Right lobe of liver (tissue), 6 donors: ENCODE measurements around the gene ITLN1. TPM values are rescaled to one million over a fixed set of nuclear protein-coding genes. Genes with fewer than 3 reads are reported as not detected.

Experiments used
- ATAC-seq, 4 donors: fragments of 200-7000 bp; cut with Tn5 transposase; one replicate each; pipeline ENCODE4 v1.9.1; 2020; ENCODE audit warnings: mild to moderate bottlenecking in 4 of 4, moderate library complexity in 4 of 4
- DNase-seq, 3 donors: peaks; one replicate each; pipeline ENCODE4 v3.0.0-alpha.2; 2020
- H3K27ac ChIP-seq, 3 donors: fragments of 200-600 bp; one replicate each; pipeline ENCODE4 v1.8.0; 2022
- H3K27me3 ChIP-seq, 2 donors: fragments of 200-600 bp; one replicate each; pipeline ENCODE4 v1.8.0; 2022
- H3K36me3 ChIP-seq, 4 donors: fragments of 200-600 bp; sonication (generic) in 1 of 4; one replicate each; pipeline versions ENCODE4 v1.5.1 to v1.8.0; 2017 to 2022; ENCODE audit warnings: control low read depth in 1 of 4
- H3K4me1 ChIP-seq, 4 donors: fragments of 200-600 bp; sonication (generic) in 1 of 4; one replicate each; pipeline versions ENCODE4 v1.5.1 to v1.8.0; 2017 to 2022; ENCODE audit warnings: control low read depth in 1 of 4
- H3K4me3 ChIP-seq, 3 donors: fragments of 200-600 bp; one replicate each; pipeline ENCODE4 v1.8.0; 2022
- H3K9me3 ChIP-seq, 4 donors: fragments of 200-600 bp; sonication (generic) in 1 of 4; one replicate each; pipeline versions ENCODE4 v1.5.1 to v1.8.0; 2017 to 2022; ENCODE audit warnings: control low read depth in 1 of 4
- CTCF ChIP-seq, 4 donors: fragments of 200-600 bp in 3 of 4; fragments of 450-650 bp in 1 of 4; IDR thresholded peaks; one replicate each; pipeline versions ENCODE4 v1.5.1 to v1.8.0; 2016 to 2022; ENCODE audit warnings: antibody characterized with exemption in 4 of 4, mild to moderate bottlenecking in 2 of 4
- POLR2A ChIP-seq: fragments of 450-650 bp; IDR thresholded peaks from one replicate; pipeline ENCODE4 v1.6.1; 2017; ENCODE audit warnings: antibody characterized with exemption, mild to moderate bottlenecking
- WGBS: methylation state at CpG from one replicate; pipeline ENCODE4 v1.1.6; 2018; ENCODE audit warnings: low coverage, low lambda C conversion rate; ENCODE audit not compliant: insufficient coverage; ENCODE audit errors: missing lambda C conversion rate; 5-methylcytosine and 5-hydroxymethylcytosine counted together
- intact Hi-C, 2 donors: fragments of 100-400 bp; cut with DNase I; formaldehyde crosslinking; loops; one replicate each; pipeline versions ENCODE4 v1.11.2 to v1.14.1; 2022
- total RNA-seq, 6 experiments: library from RNA; depleted of rRNA in 2 of 6; stranded (reverse); fragments of >200 nt in 2 of 6; fragmentation: NEBNext Ultra II Directional in 3 of 6; extraction: Animal tissue kit (Norgen Biotek cat#: 25700) in 3 of 6; gene quantifications; one replicate each; pipeline versions ENCODE4 v1.1.0 to v1.2.4, GENCODE V29; 2016 to 2023
- donor health status: DM: no; HTN: yes; CAD: no.
- donor health status: DM: no; HTN: no; CAD: no.
- donor health status: DM: no; HTN: no; CAD: no.
- donor health status: DM: no; HTN: yes; CAD: no.
- donor health status: DM: no; HTN: yes; CAD: no.

ITLN1 gene
- total RNA-seq, 6 experiments from 2014 or later = 0.90 to 5.1 (median 2.4) TPM; not detected in 1

GRCh38 chr1:160837558-160838205, 47.3 kb downstream of the ITLN1 start:
- ATAC-seq (peak; percentile 52 to 75 (median 66)), DNase-seq (peak in 2 of 3 donors; percentile 32 to 60)
- WGBS = 54% methylated on average over 3 of the region's 9 CpGs
- Histone ChIP-seq H3K9me3 (no peaks in the 10 kb centered on the region), H3K27me3 (no peaks in the 10 kb centered on the region), H3K4me1 (no peaks in the 10 kb centered on the region), H3K4me3 (no peak overlapping the region), H3K27ac (no peak overlapping the region), H3K36me3 (no peaks in the 10 kb centered on the region)
- no peak for TF ChIP-seq POLR2A
- no peak for TF ChIP-seq CTCF (IDR thresholded peaks at IDR 0.05)
- intact Hi-C loops = loop anchor here (10.0 kb wide), 3 partner anchors 107 to 237 kb away; partner anchors contain the start of gene ITLN2 (in 1 of the 2)

GRCh38 chr1:160836981-160837557, 47.9 kb downstream of the ITLN1 start:
- Histone ChIP-seq H3K27me3 (no peaks in the 10 kb centered on the region), H3K36me3 (no peaks in the 10 kb centered on the region), H3K4me3 (no peak overlapping the region), H3K4me1 (no peaks in the 10 kb centered on the region), H3K9me3 (no peaks in the 10 kb centered on the region), H3K27ac (peak overlapping the region in 1 of 3 donors; percentile 6)
- WGBS = 54% methylated on average over 4 of the region's 4 CpGs
- intact Hi-C loops = loop anchor here (10.0 kb wide), 3 partner anchors 108 to 238 kb away; partner anchors contain the start of gene ITLN2 (in 1 of the 2)
- DNase-seq (no peak), ATAC-seq (no peak)
- TF ChIP-seq CTCF (IDR thresholded peaks at IDR 0.05) (no peak), POLR2A (no peak)

- peak; percentile 33 to 49 (median 46) for ATAC-seq
- no peak overlapping the region for H3K27ac ChIP-seq
- intact Hi-C loops = loop anchor here (10.0 kb wide), 3 partner anchors 108 to 238 kb away; partner anchors contain the start of gene ITLN2 (in 1 of the 2)
These were observed 48.4 kb downstream of the ITLN1 start for GRCh38 chr1:160836561-160836960.

GRCh38 chr1:160835751-160836150, 49.2 kb downstream of the ITLN1 start:
- Histone ChIP-seq H3K27me3 (no peaks in the 10 kb centered on the region), H3K27ac (no peak overlapping the region), H3K4me3 (no peak overlapping the region), H3K4me1 (no peaks in the 10 kb centered on the region), H3K9me3 (no peaks in the 10 kb centered on the region), H3K36me3 (no peaks in the 10 kb centered on the region)
- 32% methylated on average over 3 of the region's 3 CpGs for WGBS
- TF ChIP-seq POLR2A (no peak), CTCF (IDR thresholded peaks at IDR 0.05) (no peak)
- ATAC-seq (no peak), DNase-seq (no peak)
- intact Hi-C loops = loop anchor here (10.0 kb wide), 3 partner anchors 109 to 239 kb away; partner anchors contain the start of gene ITLN2 (in 1 of the 2)

More at GRCh38 chr1:160836561-160836960, 48.4 kb downstream of the ITLN1 start:
- DNase-seq = no peak
- WGBS = 33% methylated on average over 3 of the region's 3 CpGs
- Histone ChIP-seq H3K27me3 (no peaks in the 10 kb centered on the region), H3K36me3 (no peaks in the 10 kb centered on the region), H3K9me3 (no peaks in the 10 kb centered on the region), H3K4me3 (no peak overlapping the region), H3K4me1 (no peaks in the 10 kb centered on the region)
- TF ChIP-seq CTCF (IDR thresholded peaks at IDR 0.05) (no peak), POLR2A (no peak)
